HT1080 (cell line): ENCODE data around the gene ZNF541. TPM values are rescaled to one million over a fixed set of nuclear protein-coding genes. Genes with fewer than 3 reads are reported as not detected.
"Not testable (repeated sequence)": the region's sequence is repeated elsewhere in the genome, so short reads cannot be mapped to it uniquely, and the experiment has no call there.

Experiments used
- DNase-seq: peaks from one replicate; pipeline ENCODE4 v3.0.0-alpha.2; 2015; ENCODE audit warnings: low read depth
- total RNA-seq: library from RNA; depleted of rRNA; stranded (reverse); fragments of >200 nt; shearing (Covaris generic); gene quantifications from 2 replicates; pipeline ENCODE4 v1.2.3, GENCODE V29; 2014

The ZNF541 gene
- total RNA-seq, 1 experiment from 2014 or later, result not detected

DNA sequence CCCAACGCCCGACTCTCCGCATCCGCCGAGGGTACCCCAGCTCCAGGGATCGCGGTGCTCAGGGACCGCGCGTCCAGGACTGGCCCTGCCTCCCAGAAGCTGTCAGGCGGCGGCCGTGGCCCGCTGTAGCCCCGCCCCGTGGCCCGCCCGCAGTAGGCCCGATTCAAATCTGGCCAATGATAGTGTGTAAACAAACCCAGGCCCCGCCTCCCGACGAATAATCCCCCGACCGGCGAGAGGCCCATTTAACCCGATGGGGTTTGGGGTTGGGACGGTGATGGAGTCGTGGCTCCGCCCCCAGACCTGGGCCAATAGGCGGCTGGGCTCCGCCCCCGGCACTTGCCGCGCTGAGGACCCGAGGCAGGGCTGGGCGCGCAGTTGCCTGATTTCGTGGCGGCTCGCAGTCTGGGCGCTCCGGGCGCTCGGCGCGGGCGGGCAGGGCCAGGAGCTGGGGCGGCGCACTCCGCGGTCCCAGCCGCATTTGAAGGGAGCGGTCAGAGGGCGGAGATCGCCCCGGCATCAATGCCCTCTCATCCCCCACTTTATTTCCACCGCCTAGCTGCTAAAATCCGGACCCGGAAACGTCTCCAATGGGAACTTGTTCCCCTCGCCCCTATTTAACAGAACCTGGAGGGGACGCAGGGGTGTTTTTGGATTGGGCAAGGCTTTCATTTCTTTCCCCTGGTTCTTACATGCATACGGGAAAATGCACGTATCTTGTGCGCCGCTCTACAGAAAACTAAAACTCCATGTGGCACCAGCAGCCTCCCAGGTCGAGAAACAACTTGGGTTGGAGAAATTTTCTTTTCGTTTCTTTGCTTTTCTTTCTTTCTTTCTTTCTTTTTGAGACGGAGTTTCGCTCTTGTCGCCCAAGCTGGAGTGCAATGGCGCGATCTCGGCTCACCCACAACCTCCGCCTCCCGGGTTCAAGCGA, 27.6 kb upstream of the ZNF541 start:
- DNase-seq, result peak; percentile 99

DNA sequence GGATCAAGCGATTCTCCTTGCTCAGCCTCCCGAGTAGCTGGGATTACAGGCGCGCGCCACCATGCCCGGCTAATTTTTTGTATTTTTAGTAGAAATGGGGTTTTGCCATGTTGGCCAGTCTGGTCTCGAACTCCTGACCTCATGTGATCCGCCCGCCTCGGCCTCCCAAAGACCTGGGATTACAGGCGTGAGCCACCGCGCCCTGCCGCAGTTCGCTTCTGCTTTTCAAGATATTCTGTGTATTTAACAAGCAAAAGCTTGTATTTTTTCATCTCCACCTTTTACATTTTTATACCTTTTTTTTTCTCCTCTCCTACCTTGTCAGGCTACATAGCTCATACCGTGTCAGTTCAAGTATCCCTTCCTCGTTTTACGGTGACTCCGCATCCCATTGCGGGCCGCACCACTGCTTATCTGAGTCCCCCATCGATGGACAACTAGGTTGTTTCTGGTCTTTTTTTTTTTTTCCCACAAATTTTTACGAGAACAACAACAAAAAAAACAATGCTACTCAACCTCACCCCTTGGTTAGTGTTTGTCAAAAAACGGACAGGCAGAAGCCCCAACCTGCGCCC, 26.8 kb upstream of the ZNF541 start:
- DNase-seq, result not testable (repeated sequence)

DNA sequence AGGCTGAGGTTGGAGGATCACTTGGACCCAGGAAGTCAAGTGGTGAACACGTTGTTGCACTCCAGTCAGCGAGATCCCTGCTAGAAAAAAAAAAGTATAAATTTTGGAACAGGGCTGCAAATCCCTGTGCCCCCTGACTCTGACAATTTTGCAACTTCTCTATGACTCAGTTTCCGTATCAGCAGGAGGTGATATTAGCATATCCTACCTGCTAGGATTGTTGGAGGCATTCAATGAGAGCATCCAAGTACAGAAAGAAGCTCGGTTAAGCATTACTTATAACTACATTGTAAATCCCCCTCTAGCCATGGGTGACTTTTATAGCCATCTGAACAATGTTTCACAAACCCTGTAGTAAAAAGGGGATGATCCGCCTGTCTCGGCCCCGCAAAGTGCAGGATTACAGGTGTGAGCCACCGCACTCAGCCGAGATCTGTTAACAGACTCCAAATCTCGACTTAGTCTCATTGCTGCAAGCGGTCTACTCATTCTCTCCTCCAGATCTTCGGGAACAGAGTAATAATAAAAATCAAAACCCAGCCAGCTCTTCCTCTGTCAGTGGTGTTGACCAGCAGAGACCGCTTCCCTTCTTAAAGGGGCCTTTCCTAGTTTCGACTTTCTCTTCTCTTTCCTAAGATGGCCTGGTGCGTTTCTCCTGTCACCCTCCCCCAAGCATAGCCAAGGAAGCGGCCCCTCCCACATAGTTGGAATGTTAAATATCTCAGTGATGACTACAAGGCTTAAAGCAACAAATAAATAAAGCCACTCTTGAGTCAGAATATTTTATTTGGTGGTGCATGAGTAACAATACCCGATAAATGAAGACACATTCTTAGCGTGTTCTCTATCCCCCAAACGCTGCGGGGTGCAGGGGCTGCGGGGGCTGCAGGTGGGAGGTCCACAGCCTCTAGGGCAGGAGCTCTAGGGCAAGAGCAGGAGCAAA, 25.7 kb upstream of the ZNF541 start:
- DNase-seq, result peak; percentile 96

DNA sequence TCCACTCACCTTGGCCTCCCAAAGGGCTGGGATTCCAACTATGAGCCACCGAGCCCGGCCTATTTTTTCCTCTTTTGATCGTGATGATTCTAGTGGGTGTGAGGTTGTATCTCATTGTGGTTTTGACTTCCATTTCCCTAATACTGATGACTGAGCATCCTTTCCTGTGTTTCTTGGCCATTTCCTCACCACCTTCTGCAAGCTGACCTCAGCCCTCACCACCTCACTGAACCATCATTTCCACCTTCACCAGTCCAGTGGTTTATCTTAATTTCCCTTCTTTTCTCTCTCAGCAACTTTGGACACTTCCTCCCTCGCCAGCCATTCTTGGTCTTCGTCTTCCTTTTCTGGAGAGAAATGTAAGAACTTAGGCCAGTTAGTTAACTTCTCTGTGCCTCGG, 23.0 kb upstream of the ZNF541 start:
- peak; percentile 72 for DNase-seq

DNA sequence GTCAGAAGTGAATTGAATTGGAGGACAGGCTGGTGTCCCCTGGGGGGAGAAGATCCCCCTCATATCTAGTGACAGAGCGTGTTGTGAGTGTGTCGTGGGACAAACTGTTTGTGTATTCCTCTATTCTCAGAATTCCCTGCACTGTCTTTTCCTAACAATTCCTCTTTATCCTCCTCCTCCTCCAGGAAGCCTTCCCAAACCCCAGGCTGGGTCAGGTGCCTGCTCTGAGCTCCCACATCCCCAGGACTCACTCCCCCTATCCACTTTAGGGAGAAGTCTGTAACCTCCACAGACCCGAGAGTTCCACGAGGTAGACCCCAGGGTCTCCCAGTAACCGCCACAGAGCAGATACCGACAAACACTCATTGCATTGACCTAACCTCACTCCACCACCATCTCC, 20.9 kb upstream of the ZNF541 start:
- DNase-seq, result no peak

DNA sequence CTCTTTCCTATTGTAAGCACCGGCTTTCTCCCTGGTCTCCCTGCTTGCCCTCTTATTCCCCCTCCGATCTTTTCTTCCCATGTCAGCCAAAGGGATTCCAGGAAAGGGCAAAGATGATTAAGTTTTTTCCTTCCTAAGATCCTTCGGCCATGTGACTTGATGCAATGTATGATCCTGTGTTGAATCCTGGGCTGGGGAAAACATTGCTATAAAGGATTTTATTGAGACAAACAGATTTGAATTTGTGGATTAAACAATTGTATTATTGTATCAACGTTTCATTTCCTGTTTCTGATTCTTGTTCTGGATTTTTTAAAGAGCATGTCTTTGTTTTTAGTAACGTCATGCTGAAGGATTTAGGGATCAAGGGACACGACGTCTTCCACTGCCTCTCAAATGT, 16.9 kb upstream of the ZNF541 start:
- DNase-seq, result no peak

DNA sequence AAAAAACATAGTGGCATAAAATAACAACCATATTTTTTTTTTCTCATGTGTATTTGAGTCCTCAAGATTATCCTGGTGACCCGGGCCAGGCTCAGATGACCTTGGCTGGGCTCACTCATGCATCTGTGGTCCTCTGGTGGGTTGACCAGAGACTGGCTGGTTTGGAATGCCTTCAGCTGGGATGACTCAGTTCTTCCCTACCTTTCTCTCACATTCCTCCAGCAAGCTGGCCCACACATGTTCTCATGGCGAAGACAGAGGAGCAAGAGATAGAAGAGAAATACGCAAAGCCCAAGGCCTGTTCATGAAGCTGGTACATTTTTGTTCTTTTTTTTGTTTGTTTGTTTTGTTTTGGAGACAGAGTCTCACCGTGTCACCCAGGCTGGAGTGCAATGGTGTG, 14.3 kb upstream of the ZNF541 start:
- DNase-seq, result peak; percentile 57

DNA sequence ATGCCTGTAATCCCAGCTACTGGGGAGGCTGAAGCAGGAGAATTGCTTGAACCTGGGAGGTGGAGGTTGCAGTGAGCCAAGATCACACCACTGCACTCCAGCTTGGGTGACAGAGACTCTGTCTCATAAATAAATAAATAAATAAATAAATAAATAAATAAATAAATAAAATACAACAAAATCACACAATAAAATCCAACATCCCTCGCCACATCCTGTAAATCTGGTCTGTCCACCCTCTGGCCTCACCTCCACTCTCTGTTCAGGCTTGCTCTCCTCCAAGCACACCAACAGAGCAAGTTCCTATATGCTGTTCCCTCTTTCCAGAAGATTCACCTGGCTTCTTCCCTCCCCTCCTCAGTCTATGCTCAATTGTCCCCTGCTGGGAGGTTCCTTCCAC, 10.2 kb upstream of the ZNF541 start:
- DNase-seq, result not testable (repeated sequence)

DNA sequence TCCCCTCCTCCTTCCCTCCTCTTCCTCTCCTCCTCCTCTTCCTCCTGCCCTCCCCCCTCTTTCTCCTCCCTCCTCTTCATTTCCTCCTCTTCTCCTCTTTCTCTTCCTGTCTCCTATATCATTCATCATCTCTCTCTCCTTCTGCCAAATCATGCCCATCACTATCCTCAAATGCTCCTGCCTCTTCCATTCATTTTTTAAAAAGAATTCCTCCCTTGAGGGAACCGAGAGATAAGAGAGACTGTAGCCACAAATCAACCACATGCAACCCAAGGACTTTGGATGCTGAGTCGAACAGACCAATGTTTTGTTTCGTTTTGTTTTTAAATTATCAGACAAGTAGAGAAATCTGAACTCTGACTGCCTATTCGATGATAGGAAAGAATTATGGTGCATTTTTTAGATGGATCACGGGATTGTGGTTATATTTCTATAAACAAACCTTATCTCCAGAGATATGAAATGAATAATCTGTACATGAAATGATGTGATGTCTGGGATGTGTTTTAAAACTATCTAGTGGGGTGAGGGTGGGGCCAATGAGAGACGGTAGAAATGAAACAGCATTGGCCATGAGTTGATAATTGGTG, 9.5 kb upstream of the ZNF541 start:
- DNase-seq, result no peak

DNA sequence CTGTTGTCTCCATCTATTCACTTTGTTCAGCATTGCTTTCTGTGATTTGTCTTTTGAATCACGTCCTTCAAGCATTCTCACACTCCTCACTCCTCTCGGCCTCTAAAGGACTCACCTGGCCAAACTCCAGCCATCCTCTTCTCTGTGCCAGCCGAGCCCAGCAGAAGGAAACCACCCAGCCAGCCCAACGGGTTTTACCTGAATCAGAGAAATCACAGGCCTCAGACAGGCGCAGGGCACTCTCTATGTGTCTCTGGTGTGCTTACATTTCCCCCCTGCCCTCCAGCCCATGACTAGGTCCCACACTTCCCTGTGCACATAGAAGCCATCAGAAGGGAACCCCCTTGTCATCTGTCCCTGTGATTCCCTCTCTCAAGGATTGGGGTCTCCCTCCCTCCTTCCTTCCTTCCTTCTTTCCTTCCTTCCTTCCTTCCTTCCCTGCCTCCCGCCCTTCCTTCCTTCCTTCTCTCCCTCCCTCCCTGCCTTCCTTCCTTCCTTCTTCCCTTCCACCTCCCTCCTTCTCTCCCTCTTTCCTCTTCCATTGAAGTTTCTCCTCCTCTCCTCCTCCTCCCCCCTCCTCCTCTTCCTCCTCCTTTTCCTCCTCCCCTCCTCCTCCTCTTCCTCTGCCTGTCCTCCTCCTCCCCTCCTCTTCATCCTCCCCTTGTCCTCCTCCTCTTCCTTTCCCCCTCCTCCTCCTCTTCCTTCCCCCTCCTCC, 8.8 kb upstream of the ZNF541 start:
- DNase-seq, result no peak

DNA sequence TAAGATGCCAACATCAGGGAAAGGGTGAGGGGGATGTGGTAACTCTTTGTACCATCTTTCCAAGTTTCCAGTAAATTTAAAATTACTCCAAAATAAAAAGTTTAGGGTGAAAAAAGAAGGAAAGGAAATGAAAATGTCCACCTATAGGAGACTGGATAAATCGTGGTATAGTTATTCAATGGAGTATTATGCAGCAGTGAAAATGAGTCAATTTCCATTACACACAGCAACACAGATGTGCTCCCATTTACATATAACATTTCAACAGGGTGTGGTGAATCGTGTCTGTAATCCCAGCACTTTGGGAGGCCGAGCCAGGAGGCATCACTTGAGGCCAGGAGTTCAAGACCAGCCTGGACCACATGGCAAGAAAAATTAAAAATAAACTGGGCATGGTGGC, 7.4 kb upstream of the ZNF541 start:
- DNase-seq, result no peak

DNA sequence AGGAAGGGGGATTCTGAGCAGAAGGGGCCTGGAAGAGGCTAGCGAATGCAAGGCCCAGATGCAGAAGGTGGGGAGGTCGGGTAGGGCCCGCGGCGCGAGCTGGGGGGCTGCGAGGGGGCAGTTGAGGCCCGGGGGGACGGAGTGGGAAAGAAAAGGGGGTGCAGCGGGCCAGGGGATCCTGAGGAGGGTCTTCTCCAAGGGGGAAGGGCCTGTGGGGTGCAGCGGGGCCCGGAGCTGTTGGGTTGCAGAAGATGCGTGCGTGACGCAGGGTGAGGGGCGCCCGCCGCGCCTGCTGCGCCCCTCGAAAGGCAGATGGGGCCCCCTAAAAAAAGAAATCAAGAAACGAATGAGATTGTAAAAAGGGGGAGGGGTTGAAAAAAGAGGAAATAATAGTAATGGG, 313 bp downstream of the ZNF541 start:
- DNase-seq, result no peak

DNA sequence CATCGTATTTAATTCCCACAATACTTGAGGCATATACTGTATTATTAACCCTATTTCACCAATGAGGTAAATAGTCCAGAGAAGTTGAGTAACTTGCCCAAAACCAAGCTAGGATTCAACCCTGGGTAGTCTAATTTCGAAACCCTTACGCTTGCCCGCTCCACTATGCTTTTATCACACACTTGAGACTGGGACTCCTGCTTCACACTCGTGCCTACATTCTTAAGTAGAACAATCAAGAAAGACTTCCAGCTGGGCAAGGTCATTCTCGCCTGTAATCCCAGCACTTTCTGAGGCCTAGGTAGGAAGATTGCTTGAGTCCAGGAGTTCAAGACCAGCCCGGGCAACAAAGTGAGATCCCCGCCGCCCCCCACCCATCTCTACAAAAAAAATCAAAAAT, 3.6 kb downstream of the ZNF541 start:
- no peak for DNase-seq

DNA sequence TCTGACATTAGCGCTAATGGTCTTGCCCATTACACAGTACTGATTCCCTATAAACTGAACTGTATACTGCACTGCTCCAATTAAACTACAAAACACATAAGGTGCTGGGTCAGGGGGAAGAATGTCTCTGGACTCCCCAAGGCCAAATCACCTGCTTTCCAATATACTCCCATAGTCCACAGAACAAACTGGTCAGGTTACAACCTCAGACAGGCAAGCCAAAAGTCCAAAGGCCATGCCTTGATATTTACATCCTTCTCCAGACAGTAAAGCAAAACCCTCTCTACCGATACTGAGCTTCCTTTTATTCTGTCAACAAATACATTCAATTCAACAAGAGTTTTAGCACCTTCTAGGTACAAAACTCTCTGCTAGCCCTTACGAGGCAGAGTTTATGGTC, 8.9 kb downstream of the ZNF541 start:
- DNase-seq, result no peak

DNA sequence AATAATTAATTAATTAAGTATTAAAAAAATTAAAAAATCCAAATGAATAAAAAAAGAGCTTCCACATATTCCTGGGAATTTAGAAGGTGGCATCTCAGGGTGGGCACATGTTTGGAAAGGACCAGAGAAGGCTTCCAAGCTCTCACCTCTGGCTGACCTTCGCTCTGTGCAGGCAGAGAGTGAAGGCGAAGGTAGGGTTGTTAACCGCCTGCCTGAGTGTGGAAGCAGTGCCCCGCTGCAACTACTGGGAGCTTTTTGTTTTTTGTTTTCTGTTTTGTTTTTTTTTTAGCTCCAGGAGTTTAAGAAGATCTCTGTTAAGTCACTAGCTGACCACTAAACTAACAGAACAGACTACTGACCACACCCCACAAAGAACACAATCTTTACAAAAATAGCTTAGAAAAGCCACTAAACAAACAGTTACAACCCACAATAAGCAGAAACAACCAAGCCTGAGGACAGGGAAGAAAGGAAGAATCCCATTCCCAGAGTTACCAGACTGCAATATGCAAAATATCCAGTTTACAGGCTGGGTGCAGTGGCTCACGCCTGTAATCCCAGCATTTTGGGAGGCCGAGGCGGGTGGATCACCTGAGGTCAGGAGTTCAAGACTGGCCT, 11.4 kb downstream of the ZNF541 start:
- DNase-seq, result no peak

DNA sequence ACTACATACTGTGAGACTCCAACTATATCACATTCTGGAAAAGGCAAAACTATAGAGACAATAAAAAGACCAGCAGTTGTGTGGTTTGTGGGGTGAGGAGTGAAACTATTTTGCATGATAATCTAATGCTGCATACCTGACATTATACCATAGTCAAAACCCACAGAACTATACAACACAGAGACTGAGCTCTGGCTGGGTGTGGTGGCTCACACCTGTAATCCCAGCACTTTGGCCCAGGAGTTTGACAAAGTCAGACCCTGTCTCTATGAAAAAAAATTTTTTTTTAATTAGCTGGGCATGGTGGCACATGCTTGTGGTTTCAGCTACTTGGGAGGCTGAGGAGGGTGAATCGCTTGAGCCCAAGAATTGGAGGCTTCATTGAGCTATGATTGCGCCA, 11.9 kb downstream of the ZNF541 start:
- DNase-seq, result no peak

DNA sequence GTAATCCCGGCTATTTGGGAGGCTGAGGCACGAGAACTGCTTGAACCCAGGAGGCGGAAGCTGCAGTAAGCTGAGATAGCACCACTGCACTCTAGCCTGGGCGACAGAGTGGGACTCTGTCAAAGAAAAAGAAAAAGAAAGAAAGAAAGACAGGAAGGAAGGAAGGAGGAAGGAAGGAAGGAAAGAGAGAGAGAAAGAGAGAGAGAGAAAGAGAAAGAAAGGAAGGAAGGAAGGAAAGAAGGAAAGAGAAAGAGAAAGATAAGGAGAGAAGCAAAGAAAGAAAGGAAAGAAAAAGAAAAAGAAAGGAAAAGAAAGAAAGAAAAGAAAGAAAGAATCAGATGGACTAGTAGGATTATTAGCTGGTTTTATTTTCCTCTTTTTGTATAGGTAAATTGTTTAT, 22.8 kb downstream of the ZNF541 start:
- no peak for DNase-seq

DNA sequence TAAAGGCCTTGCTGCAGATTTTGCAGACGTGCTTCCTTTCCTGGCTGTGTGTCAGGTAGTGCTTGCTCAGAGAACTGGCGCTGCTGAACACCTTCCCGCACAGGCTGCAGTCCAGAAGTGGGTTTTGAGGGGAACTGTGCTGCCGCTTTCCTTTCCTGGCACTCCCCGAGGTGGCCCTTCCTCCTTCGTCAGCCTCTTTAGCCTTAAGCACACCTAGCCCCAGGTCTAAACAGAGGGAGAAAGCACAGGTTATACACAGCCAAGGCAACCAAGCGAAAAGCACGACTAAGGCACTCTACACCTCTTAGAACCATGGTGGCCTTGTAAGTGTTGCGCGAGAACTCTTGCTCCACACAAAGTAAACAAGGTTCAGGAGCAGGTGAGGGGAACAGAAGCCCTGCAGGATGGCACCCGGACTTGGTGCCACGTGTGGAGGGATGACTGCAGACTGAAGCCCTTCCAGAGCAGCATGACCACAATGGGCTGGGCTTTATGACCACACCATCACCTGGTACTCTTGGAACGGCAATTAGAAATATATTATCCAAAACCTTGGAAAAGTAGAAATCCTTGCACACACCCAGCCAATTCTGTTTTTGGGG, 23.6 kb downstream of the ZNF541 start:
- DNase-seq, result no peak

DNA sequence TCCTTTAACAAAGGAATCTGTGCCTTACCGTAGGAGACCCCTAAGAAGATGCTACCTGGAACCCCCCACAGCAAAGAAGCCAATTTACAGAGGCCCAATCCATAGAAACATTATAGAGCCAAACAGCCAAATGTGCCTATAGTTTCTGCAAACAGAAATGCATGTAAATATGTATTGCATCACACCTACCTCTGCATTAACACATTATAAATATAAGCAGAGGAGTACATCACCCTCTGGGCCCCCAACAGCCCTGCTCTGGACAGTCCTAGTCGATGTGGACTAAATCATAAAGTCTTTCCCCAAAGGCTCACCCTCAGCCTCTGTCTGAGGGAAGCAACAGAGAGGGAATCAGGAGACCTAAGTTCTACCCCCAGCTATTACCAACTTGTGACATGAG, 25.7 kb downstream of the ZNF541 start:
- DNase-seq, result no peak
